Measurements from ENCODE around the gene ATP5MC2.
"Not testable (repeated sequence)": the region's sequence is repeated elsewhere in the genome, so short reads cannot be mapped to it uniquely, and the experiment has no call there.

The ATP5MC2 gene

GRCh38 chr12:53651737-53652136, 24.1 kb downstream of the ATP5MC2 start:
- no peak overlapping the region for H3K27ac ChIP-seq
- TF ChIP-seq ZFX (IDR thresholded peaks at IDR 0.05; ENCODE audit: borderline replicate concordance) (no peak), CTCF (IDR thresholded peaks at IDR 0.05) (no peak)

- not testable (repeated sequence) for H3K27ac ChIP-seq
Measured at GRCh38 chr12:53646300-53646699, 29.6 kb downstream of the ATP5MC2 start.

GRCh38 chr12:53645165-53645564, 30.7 kb downstream of the ATP5MC2 start:
- no peak overlapping the region for H3K27ac ChIP-seq
- TF ChIP-seq ZFX (IDR thresholded peaks at IDR 0.05; ENCODE audit: borderline replicate concordance) (no peak), CTCF (IDR thresholded peaks at IDR 0.05) (no peak)

GRCh38 chr12:53644133-53644532, 31.8 kb downstream of the ATP5MC2 start:
- TF ChIP-seq ZFX (IDR thresholded peaks at IDR 0.05; ENCODE audit: borderline replicate concordance) (no peak), CTCF (IDR thresholded peaks at IDR 0.05) (no peak)

GRCh38 chr12:53643232-53643979, 32.5 kb downstream of the ATP5MC2 start:
- TF ChIP-seq ZFX (IDR thresholded peaks at IDR 0.05; ENCODE audit: borderline replicate concordance): no peak
- no peak for TF ChIP-seq CTCF (IDR thresholded peaks at IDR 0.05)
- no peak overlapping the region for H3K27ac ChIP-seq

More at GRCh38 chr12:53644133-53644532, 31.8 kb downstream of the ATP5MC2 start:
- no peak overlapping the region for H3K27ac ChIP-seq

- no peak overlapping the region for H3K27ac ChIP-seq
- TF ChIP-seq ZFX (IDR thresholded peaks at IDR 0.05; ENCODE audit: borderline replicate concordance) (no peak), CTCF (IDR thresholded peaks at IDR 0.05) (no peak)
Measured at GRCh38 chr12:53638057-53638456, 37.8 kb downstream of the ATP5MC2 start.

- no peak for TF ChIP-seq CTCF (IDR thresholded peaks at IDR 0.05)
- no peak for TF ChIP-seq ZFX (IDR thresholded peaks at IDR 0.05; ENCODE audit: borderline replicate concordance)
- no peak overlapping the region for H3K27ac ChIP-seq
Measured at GRCh38 chr12:53636641-53637040, 39.2 kb downstream of the ATP5MC2 start.

- not testable (repeated sequence) for H3K27ac ChIP-seq
Measured at GRCh38 chr12:53635708-53636107, 40.2 kb downstream of the ATP5MC2 start.
